Lower lobe of right lung (tissue), 2 donors: Measurements from ENCODE around the gene ZNF662. TPM values are rescaled to one million over a fixed set of nuclear protein-coding genes. Genes with fewer than 3 reads are reported as not detected.
"Not testable (repeated sequence)": the region's sequence is repeated elsewhere in the genome, so short reads cannot be mapped to it uniquely, and the experiment has no call there.

ENCODE experiments used
- ATAC-seq, 2 donors: fragments of 200-7000 bp; cut with Tn5 transposase; one replicate each; pipeline ENCODE4 v1.9.1; 2020 to 2022; ENCODE audit warnings: mild to moderate bottlenecking in 2 of 2, moderate library complexity in 2 of 2
- DNase-seq: peaks from one replicate; pipeline ENCODE4 v3.0.0-alpha.2; 2020
- H3K27ac ChIP-seq: fragments of 200-600 bp; one replicate; pipeline ENCODE4 v1.8.0; 2022
- H3K27me3 ChIP-seq: fragments of 200-600 bp; one replicate; pipeline ENCODE4 v1.8.0; 2022; ENCODE audit warnings: low read depth
- H3K36me3 ChIP-seq: fragments of 200-600 bp; one replicate; pipeline ENCODE4 v1.8.0; 2022; ENCODE audit warnings: mild to moderate bottlenecking
- H3K4me1 ChIP-seq: fragments of 200-600 bp; one replicate; pipeline ENCODE4 v1.8.0; 2022
- H3K4me3 ChIP-seq: fragments of 200-600 bp; one replicate; pipeline ENCODE4 v1.8.0; 2022; ENCODE audit warnings: mild to moderate bottlenecking
- H3K9me3 ChIP-seq: fragments of 200-600 bp; one replicate; pipeline ENCODE4 v1.8.0; 2022
- CTCF ChIP-seq: fragments of 200-600 bp; IDR thresholded peaks from one replicate; pipeline ENCODE4 v1.8.0; 2022; ENCODE audit warnings: antibody characterized with exemption, mild to moderate bottlenecking
- intact Hi-C: fragments of 100-400 bp; cut with DNase I; formaldehyde crosslinking; loops from one replicate; pipeline ENCODE4 v1.11.0; 2022
- total RNA-seq: library from RNA; stranded (reverse); fragmentation: NEBNext Ultra II Directional; extraction: Animal tissue kit (Norgen Biotek cat#: 25700); gene quantifications from one replicate; pipeline ENCODE4 v1.2.1, GENCODE V29; 2021
- donor health status: DM: no; HTN: yes; CAD: no; lungs with severe emphysema.

Gene ZNF662
- total RNA-seq, 1 donor from 2014 or later, result 7.3 TPM

- intact Hi-C loops, result no loop called here
- peak; percentile 96 for TF ChIP-seq CTCF
Measured at GRCh38 chr3:42880601-42881451, 25.1 kb upstream of the ZNF662 start.

GRCh38 chr3:42883251-42883930, 22.6 kb upstream of the ZNF662 start:
- H3K4me1 ChIP-seq, intact Hi-C loops: not testable (repeated sequence)

More at GRCh38 chr3:42880601-42881451, 25.1 kb upstream of the ZNF662 start:
- peak overlapping the region; percentile 81 for H3K27ac ChIP-seq
- no peaks in the 10 kb centered on the region for H3K27me3 ChIP-seq
- H3K9me3 ChIP-seq, result no peaks in the 10 kb centered on the region
- H3K4me3 ChIP-seq, result peak overlapping the region; percentile 81
- H3K36me3 ChIP-seq, result no peaks in the 10 kb centered on the region
- peaks cover 5% of the 10 kb centered on the region for H3K4me1 ChIP-seq
- ATAC-seq, result peak; percentile 99
- peak; percentile 91 for DNase-seq

GRCh38 chr3:42884324-42884723, 21.6 kb upstream of the ZNF662 start:
- intact Hi-C loops, result no loop called here
- H3K36me3 ChIP-seq, result no peaks in the 10 kb centered on the region
- H3K27ac ChIP-seq, result no peak overlapping the region
- H3K27me3 ChIP-seq, result no peaks in the 10 kb centered on the region
- TF ChIP-seq CTCF, result no peak
- no peaks in the 10 kb centered on the region for H3K9me3 ChIP-seq
- ATAC-seq (no peak), DNase-seq (no peak)
- no peak overlapping the region for H3K4me3 ChIP-seq
- H3K4me1 ChIP-seq, result peaks cover 5% of the 10 kb centered on the region

More at GRCh38 chr3:42883251-42883930, 22.6 kb upstream of the ZNF662 start:
- not testable (repeated sequence) for H3K9me3 ChIP-seq, H3K27me3 ChIP-seq, H3K4me3 ChIP-seq, ATAC-seq, DNase-seq, H3K36me3 ChIP-seq, H3K27ac ChIP-seq

- H3K36me3 ChIP-seq, result no peaks in the 10 kb centered on the region
- no peaks in the 10 kb centered on the region for H3K4me1 ChIP-seq
- intact Hi-C loops, result no loop called here
- H3K27ac ChIP-seq, result no peak overlapping the region
- H3K9me3 ChIP-seq, result no peaks in the 10 kb centered on the region
- DNase-seq, result no peak
- H3K27me3 ChIP-seq, result no peaks in the 10 kb centered on the region
- no peak overlapping the region for H3K4me3 ChIP-seq
- ATAC-seq, result no peak
- no peak for TF ChIP-seq CTCF
Measured at GRCh38 chr3:42886294-42886822, 19.6 kb upstream of the ZNF662 start.

GRCh38 chr3:42887084-42887483, 18.9 kb upstream of the ZNF662 start:
- no peaks in the 10 kb centered on the region for H3K27me3 ChIP-seq
- intact Hi-C loops, result no loop called here
- ATAC-seq (no peak), DNase-seq (no peak)
- TF ChIP-seq CTCF, result no peak
- H3K4me1 ChIP-seq, result no peaks in the 10 kb centered on the region
- H3K36me3 ChIP-seq, result no peaks in the 10 kb centered on the region
- no peak overlapping the region for H3K27ac ChIP-seq
- no peaks in the 10 kb centered on the region for H3K9me3 ChIP-seq
- no peak overlapping the region for H3K4me3 ChIP-seq
